ENCODE results near the gene CHDH.

CHDH gene

DNA sequence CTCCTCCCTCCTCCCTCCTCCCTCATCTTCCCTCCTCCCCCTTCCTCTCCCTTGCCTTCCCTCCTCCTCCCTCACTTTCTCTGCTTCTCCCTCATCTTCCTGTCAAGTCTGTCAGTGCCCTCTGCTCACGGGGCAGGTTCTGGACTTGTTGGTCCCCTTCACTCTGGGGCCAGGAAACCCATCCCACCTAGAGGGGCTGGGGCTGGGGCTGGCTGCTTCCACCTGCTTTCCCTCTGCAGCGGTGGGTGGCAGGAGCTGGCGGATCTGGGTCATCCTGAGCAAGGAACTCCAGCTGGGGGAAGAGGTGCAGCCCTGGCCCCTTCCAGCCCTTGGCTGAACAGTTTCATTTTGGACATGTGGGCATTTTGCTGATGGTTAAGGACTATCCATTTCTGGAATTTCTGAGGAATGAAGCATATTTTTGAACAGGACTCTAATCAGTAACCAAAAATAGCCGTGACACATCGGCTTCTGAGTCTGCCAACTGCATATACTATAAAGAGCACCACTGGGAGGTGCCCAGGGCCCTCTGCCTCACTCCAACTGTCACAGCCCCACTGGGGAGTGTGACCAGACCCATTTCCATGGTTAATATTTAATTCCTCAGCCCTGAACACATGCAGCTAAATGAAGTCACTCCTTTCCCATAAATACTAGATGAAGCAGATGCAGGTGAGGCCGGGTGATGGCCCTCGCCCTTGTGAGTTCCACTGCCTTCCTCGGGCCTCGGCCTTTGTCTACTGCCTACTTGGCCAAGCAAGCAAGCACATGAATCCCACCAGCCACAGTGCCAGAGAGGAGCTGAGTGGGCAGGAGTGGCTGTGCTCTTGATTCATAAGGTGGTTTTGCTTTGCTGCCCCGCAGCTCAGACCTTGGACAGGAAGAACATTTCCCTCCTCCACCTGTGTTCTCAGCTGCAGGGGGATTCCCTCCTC is 39.8 kb downstream of the CHDH start:
- DNase-seq = no peak

DNA sequence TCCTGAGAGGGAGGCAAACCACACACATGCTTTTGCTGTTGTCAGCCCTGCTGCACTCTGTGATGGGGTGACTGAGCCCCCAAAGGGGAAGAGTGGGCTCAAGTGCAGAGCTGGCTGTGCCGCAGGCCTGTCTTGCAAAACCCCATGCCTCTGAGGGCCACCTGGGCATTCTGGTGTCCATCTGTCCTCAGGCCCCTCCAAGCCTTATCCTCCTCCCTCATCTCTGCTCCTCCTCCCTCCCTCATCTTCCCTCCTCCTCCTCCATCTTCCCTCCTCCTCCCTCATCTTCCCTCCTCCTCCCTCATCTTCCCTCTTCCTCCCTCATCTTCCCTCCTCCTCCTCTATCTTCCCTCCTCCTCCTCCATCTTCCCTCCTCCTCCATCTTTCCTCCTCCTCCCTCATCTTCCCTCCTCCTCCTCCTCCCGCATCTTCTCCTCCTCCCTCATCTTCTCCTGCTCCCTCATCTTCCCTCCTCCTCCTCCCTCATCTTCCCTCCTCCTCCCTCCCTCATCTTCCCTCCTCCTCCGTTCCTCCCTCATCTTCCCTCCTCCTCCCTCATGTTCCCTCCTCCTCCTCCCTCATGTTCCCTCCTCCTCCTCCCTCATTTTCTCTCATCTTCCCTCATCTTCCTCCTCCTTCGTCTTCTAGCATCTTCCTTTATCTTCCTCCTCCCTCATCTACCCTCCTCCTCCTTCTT is 40.6 kb downstream of the CHDH start:
- DNase-seq = no peak

DNA sequence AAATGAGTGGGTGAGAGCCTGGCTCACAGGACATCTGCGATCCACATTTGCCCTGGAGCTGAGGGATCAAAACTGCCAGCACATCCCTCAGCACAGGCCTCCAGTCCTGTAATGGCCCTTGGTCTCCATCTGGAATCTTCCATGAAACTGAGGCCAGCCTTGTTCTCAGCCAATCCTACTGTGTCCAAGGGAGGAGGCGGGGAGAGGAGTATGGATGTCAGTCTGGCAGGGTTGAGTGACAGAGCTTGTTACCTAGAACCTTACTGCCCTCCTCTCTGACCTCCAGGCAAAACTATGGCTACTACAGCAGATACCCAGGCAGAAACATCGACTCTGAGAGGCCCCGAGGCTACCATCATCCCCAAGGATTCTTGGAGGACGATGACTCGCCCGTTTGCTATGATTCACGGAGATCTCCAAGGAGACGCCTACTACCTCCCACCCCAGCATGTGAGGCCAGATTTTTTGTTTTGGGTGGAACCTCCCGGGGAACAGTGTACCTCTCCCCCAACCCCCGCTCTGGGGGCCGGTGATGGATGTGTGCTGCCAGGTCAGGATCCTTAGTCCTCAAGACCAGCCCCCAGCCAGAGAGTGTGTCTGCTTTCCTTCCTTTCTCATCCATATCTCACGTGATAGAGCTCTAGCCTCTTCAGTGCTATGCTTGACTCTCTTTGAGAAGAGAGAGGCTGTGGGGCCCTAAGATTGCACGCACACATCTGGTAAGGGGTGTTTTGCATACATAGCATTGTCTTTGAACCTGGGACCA is 41.3 kb downstream of the CHDH start:
- no peak for DNase-seq

DNA sequence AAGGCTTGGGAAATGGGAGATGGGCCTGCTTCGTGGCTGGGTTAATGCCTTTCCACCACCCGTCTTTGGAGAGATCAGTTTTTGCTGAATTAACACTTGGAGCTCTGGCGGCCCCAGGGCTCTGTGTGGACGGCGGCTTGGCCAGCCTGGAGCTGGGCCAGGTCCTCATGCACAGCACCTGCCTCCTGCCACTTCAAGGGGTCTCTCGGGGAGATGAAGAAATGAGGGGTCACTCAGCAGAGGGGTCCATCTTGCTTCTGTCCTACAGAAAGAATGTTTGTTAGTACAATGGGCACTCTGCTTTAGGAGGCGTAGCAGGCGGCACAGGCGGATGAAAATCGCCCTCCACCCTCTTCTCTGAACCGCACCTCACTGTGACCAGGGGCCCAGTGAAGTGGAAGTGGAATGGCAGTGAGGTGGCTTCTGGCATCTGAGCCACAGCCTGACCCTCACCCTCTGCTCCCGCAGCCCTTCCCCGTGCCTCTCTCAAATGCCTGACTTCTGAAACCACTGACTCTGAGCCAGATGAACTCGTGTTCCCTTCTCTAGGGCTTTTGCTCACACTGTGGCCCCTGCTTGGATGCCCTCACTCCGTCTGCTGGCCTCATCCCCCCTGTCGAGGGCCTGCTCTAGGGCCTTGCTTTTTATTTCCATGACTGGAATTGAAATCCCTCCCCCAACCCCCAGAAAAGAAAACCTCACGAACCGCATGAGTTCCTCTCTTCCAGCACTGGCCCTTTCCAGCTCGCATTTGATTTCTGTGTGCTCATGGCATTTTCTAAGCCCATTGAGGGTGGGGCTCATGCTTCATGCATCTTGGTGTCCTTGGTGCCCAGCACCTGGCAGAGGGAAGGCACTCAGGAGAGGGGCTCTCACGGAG is 42.2 kb downstream of the CHDH start:
- DNase-seq = peak; percentile 21

DNA sequence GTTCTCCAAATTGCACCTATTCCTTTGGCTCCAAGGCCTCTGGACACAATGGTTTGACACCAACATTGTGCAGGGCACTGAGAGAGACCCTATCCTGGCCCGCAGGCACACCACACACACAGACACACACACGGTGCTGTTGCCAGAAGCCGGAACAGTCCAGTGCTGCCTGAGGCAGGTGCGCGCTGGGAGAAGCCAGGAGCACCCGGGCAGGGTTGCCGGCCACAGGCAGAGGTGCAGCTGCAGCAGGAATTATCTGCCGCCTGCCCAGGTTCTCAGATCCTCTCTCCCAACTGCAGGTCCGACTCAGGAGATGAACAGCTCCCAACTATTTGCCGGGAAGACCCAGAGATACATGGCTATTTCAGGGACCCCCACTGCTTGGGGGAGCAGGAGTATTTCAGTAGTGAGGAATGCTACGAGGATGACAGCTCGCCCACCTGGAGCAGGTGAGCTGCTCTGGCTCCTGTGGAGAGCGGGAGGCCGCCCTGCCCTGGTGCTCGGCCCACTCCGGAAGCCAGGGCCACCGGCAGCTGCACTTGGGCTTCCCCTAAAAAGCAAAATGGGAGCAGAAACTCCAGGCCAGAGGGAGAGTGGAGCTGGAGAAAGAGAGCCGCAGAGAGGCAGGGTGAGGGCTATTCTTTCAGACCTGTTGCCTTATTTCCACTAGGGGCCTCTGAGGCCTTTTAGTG is 42.9 kb downstream of the CHDH start:
- DNase-seq = no peak

DNA sequence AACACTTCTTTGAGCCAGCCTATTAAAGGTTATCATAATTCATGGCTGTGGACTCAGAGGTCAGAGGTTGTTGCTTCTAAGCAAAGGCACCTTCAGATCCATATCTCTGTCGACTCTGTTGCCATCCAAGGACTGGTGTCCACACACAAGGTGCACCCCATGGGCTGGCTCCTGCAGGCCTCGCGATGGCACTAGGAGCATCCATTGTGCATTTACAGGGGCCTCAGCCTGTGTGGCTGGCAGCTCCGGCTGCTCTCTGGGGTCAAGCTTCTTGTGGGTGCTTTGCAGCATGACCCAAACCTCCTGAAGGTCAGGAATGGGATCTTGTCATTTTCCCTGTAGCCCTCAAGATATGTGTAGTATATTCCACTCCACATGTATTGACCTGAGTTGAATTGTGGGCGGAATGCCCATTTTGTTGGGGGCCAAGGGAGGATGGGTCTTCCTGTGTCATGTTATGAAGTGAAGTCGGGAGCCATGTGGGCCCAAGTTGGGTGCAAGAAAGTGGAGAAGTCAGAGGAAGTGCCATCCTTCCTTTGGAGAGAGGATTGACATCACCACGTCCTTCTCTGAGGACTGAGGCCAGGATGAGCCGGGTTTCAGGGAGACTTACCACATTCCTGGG is 43.9 kb downstream of the CHDH start:
- no peak for DNase-seq

DNA sequence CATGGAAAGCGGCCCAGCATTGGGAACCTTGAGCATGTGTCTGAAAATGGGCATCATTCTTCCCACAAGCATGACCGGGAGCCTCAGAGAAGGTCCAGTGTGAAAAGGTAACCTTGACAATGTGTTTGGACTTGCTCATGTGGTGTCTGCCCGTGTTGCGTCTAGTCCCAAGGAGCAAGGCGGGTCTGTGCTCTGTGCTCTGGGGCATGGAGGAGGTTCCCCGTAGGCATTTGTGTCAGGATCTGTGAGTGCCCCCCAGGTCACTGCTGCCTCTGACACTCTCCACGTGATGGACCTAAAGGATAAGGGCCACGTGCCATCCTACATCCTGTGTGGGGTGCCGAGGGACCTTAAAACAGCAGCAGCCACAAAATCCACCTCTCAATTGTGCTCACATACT is 44.9 kb downstream of the CHDH start:
- no peak for DNase-seq

DNA sequence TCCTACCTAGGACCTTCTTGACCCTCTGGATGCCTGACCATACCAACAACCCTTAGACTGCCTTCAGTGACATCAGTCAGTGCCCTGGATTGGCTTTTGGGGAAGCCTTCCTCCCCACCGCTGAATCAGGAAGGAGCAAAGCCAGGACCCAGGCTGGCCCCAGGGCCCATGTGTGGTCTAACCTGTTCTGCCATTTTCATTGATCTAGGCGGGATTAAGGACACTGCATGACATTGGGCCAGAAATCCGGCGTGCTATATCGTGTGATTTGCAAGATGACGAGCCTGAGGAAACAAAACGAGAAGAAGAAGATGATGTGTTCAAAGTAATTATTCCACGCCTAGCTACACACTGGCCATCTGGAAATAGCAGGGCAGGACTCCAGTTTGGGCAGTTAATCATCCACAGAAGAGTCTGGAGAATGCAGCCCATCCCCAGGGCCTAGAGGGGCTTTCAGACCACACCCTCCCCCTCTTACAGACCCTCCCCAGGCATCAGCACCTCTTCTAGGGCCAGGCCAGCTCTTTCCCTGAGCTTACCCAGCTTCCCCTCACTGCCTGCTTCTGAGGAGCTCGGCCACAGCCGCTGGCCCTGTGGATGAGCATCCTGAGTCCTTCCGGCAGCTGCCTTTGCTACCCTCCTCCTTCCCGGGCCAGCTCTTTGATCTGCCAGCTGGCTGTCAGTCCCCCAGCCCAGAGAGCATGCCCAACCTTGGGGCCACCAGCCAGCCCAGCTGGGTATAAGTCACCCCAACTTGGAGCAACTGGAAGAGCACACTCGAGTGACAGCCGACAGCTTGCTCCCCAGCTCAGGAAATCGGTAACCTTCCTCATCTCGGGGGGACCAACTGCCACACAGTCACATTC is 45.9 kb downstream of the CHDH start:
- no peak for DNase-seq

DNA sequence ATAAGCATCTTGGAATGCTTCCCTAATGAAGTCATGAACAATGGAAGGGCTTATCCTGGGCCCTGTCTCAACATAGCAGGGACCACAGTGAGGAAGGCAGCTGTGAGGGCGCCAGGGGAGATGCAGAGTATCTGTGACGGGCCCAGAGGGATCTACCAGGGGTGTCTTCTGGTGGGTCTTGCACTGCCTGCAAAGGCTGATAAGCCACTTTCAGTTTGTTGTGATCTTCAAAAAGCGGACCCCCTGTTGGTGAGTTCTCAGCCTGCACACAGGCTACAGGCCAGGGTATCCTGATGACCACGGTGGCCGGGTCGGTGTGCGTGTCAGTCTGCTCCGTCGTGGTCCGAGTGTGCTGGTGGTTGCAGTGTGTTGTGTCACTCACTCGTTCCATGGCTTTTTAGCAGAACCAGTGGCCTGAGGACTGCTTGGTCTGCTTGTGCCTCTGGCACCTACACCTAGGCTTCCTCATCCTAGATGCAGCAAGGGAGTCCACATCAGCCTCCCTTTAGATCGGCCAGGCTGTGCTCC is 46.8 kb downstream of the CHDH start:
- DNase-seq = no peak

DNA sequence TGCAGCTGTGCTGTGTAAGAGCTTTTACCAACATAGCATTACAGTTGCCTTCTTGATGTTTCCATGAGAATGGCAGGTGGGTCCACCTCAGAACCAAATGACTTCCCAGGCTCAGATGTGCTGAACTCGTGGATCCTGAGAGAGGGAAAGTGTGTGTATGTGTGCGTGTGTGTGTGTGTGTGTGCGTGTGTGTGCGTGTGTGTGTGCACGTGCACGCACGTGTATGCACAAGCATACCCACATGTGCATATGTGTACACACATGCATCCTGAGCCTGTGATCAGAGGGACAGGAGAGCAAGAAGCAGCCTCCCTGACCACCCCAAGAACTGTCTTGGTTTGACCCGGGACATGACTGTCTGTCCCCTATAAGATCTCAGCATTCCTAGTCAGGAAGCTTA is 48.1 kb downstream of the CHDH start:
- no peak for DNase-seq

DNA sequence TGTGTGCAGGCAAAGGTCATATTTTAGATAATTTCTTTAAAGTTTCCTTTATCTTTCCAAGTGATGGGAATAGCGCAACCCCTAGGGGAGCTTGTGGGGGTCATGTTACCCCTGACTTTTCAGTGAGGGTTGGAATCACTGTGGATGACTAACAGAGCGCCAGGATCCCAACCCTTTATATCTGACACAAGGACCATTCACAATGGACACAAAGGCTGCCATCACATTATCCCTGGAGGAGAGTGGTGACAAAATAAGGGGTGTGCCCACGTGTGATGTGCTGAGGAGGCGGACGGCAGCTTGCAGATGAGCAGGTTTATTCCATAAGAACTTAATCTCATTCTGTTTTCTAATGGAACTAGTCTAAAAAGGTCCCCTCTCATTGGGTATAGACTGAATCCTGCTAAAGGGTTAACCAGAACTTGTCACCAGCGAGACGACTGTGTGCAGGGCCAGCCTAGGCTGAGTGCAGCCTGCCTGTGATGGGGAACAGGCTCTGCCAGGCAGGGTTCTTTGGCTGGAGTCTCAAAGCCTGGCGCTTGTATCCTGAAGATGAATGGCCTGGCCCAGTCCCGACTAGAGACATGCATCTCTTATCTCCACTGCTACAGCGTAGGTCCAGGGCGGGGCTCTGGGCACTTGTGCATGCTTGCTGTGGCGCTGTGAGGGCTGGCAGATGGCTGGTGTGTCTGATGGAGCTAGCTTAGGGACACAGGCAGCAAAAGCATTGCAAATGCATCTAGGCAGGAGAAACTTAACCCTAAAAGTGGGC is 50.2 kb downstream of the CHDH start:
- no peak for DNase-seq

DNA sequence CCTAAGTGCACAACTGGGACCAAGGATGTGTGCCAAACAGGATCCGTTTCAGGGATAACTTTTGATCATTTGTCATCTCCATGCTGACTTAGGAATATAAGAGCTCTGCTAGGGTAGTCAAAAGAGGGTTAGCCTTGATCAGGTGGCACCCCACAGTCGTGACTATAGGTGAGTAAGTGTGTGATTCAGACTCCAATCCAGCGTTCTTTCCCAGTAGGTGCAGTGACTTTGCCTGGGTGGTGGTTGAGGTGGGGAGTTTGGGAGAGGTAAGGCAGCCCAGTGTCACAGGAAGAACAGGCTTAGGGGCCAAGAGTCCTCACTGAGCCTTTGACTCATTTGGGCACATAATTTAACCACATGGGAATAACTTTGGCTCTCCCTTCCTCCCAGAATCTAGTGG is 51.0 kb downstream of the CHDH start:
- no peak for DNase-seq

DNA sequence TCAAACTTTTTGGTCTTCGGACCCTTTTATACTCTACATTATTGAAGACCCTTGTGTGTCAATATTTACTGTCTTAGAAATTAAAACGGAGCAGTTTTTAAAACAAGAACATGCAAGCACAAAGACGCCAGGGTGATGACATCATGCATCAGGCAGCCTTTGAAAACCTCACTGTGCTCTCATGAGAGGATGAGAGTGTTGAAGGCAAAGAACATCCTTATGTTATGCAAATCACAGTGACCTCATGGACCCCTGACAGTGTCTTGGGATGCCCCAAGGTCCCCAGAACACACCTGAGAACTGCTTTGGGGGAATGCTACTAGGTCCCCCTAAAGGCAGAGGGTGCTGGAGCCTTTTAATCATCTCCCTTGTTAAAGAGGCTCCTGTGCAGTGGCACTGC is 51.6 kb downstream of the CHDH start:
- no peak for DNase-seq

DNA sequence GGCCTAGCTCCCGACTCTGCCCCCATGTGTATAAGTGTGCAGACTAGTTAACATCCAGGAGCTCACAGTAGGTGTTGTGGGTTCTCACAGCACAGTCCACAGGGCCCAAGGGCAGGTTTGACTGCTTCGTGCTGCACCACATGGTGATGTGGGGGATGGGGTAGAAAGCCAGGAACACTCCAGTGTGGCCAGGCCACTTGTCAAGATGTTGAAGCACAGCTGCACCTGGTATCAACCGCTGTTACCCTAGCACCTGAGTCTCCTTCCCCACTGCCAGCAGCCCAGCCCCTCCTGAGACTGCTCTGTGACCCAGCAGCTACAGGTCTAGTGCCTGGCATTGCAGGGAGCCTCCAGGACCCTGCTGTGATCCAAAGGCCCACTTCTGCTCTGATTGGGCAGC is 53.4 kb downstream of the CHDH start:
- DNase-seq = no peak

DNA sequence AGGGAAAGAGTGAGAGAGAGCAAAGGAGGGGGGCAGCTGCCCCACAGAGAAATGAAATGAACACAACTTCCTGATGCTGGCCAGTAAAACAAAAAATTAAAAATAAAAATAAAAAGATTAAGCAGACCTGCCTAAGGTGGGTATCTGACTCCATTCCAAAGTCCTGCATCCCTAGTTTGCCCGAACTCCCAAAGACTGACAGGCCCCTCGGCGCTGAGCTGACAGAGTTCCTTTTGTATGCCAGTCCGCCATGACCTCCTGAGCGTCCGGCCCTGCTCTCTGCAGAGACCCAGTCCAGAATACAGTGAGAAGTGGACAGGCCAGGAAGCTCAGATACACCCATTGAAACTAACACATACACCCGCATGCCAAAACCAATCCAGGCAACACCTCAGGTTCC is 54.9 kb downstream of the CHDH start:
- no peak for DNase-seq

DNA sequence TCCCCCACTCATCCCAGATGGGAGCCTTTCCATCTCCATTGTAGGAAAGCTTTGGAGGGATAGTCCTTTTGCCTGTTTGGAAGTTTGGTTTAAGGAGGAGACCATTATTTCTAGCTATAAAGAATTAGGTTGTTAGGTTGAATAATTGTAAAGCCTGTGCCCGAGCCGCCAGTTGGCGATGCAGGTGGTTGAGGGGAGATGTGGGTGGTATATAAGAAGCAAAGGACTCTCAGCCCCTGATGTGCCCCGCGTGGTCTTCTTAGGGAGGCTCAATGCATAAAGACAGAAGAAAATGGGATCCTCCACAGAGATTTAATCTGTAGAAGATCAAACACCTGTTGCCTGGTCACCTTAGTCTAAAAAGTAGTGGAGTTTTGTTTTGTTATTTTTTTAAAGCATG is 55.7 kb downstream of the CHDH start:
- no peak for DNase-seq

DNA sequence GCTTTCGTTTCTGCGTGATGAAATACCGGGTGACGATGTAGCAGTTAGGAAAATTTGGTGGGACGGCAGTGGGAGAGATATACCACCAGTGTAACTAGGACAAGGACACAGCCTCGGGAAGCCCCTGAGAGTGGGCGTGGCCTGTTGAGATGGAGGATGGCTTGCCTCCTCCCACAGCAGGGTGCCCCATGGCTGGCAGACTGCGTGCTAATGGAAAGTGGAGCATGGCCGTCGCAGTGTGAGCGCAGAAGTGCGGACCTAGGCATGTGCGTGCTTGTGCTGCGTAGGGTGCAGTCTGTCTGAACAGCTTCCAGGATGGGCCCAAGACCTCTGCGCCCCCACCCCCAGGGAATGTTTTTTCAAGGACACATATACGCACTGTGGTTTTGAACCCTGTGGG is 56.8 kb downstream of the CHDH start:
- DNase-seq = no peak

DNA sequence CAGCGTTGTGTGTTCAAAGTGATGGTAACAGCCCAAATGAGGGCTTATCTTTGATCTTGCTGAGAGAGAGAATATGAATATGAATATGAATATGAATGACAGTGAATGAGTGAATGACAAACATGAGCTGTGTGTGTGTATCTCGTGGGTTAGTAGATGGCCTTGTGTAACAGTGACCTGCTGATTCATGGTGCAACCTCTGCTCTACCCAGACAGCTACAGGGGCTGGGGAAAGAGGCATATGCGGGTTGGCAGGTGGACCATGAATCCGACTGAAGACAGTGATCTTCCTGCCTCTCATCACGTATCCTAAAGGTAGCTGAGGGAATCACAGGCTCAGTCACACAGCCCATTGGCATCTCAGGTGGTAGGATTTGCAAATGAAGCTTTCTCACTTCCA is 58.2 kb downstream of the CHDH start:
- no peak for DNase-seq

DNA sequence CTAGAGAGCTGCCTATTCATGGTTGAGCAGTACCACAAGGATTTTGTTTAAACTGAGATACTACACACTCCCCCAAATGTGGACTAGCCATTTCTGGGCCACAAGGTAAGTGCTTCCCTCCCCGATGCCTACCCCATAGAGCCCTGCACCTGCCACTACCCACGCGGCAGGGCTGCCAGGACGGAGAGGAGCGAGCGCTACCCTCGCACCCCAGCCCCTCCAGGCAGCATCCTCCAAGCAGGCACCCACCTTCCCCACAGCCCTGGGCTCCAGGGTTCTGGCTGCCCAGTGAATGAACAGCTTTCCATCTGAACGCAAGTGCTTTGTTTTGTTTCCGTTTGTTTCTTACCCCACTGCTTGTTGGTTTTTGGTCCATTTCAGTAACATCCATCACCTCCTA is 59.2 kb downstream of the CHDH start:
- DNase-seq = no peak
